Epithelial cell of proximal tubule (primary cell): ENCODE results near the gene IQCB1. TPM values are rescaled to one million over a fixed set of nuclear protein-coding genes. Genes with fewer than 3 reads are reported as not detected.
A peak's percentile ranks its signal among the peaks of the same experiment; 100 is the strongest.

Experiments used
- DNase-seq: peaks from one replicate; pipeline ENCODE4 v3.0.0-alpha.2; 2011; ENCODE audit warnings: low read depth
- H3K4me3 ChIP-seq: 2 replicates; pipeline ENCODE4 v1.5.1; 2011; ENCODE audit warnings: low read depth, mild to moderate bottlenecking, low read length
- CTCF ChIP-seq: conservative IDR thresholded peaks from 2 replicates; pipeline ENCODE4 v1.5.1; 2012; ENCODE audit warnings: low read depth, mild to moderate bottlenecking, low read length
- total RNA-seq: library from RNA; depleted of rRNA; stranded (reverse); fragments of >200 nt; gene quantifications from 2 replicates; pipeline ENCODE4 v1.2.3, GENCODE V29; 2015

Gene IQCB1
- total RNA-seq, 1 donor from 2014 or later = 19.5 TPM

GRCh38 chr3:121855555-121855954 lies 20.7 kb upstream of the IQCB1 start:
- H3K4me3 ChIP-seq = no peak overlapping the region
- DNase-seq = no peak
- peak; percentile 60 for TF ChIP-seq CTCF

GRCh38 chr3:121852256-121852655 lies 17.4 kb upstream of the IQCB1 start:
- DNase-seq = no peak

GRCh38 chr3:121844892-121845291 lies 10.0 kb upstream of the IQCB1 start:
- DNase-seq = no peak
- no peak overlapping the region for H3K4me3 ChIP-seq
- TF ChIP-seq CTCF = no peak

More at GRCh38 chr3:121852256-121852655, 17.4 kb upstream of the IQCB1 start:
- no peak for TF ChIP-seq CTCF
- no peak overlapping the region for H3K4me3 ChIP-seq

GRCh38 chr3:121839962-121840361 lies 5.1 kb upstream of the IQCB1 start:
- TF ChIP-seq CTCF = no peak
- H3K4me3 ChIP-seq = no peak overlapping the region
- no peak for DNase-seq

GRCh38 chr3:121836481-121836880 lies 1.6 kb upstream of the IQCB1 start:
- no peak overlapping the region for H3K4me3 ChIP-seq
- no peak for TF ChIP-seq CTCF
- DNase-seq = no peak

GRCh38 chr3:121836064-121836463 lies 1.2 kb upstream of the IQCB1 start:
- no peak for TF ChIP-seq CTCF
- DNase-seq = no peak
- H3K4me3 ChIP-seq = no peak overlapping the region

GRCh38 chr3:121835465-121835801 lies 573 bp upstream of the IQCB1 start:
- no peak for TF ChIP-seq CTCF
- no peak for DNase-seq
- H3K4me3 ChIP-seq = peak overlapping the region; percentile 95
